Measurements from ENCODE around the gene CALHM5. TPM values are rescaled to one million over a fixed set of nuclear protein-coding genes. Genes with fewer than 3 reads are reported as not detected.

Gene CALHM5
- total RNA-seq, 1 experiment from 2014 or later, result under 0.01 TPM

DNA sequence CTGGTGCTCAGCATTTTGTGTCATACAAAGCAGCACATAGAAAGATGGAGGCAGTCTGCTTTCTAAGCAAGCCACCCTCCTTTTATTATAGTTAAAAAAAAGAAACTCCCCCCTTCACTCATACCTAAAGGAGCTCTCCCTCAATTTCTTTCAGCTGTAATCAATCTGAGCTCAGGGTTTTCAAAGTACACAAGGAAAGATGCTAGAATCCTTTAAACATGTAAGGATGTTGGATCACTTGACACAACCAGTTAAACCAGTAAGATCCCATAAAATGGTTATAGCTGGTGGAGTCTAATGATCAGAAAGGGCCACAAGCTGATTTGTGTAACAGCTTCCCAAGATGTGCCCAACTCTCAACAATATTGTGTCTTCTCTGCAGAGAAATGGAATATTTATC is 42.0 kb downstream of the CALHM5 start, which contains the start of gene CALHM4:
TSS of gene CALHM4 (plus strand) at position 301 of the 400 bp plus-strand sequence. CDS start at position 344, 43 bp downstream.
- H3K36me3 ChIP-seq (replicated peaks; ENCODE audit: control insufficient read depth, insufficient read depth, low read length), result no peaks in the 10 kb centered on the region
- H3K27me3 ChIP-seq (ENCODE audit: control insufficient read depth, insufficient read depth, low read length), result no peaks in the 10 kb centered on the region
- DNase-seq, result no peak
- no peak within 1 kb of the TSS for H3K4me3 ChIP-seq (ENCODE audit: insufficient read depth, low read depth, low read length)

DNA sequence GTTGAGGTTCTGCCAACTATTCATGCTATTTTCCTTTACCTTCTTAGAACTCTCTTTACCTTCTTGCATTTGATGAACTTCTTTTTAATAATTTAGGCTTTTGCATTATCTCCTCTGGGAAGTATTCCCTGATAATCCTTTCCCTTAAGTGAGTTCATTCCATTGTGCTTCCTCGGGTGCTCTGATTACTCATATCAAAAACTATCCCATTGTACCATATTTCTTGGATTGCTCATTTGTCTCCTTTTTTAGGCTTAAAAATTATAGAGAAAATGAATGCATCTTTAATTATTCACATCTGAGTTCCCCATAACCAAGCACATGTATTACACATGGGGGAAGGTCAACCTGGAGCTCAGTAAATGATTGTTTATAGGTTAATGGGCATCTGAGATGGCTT is 44.6 kb downstream of the CALHM5 start:
- Histone ChIP-seq H3K4me3 (ENCODE audit: insufficient read depth, low read depth, low read length) (no peak overlapping the region), H3K27me3 (ENCODE audit: control insufficient read depth, insufficient read depth, low read length) (no peaks in the 10 kb centered on the region), H3K36me3 (replicated peaks; ENCODE audit: control insufficient read depth, insufficient read depth, low read length) (no peaks in the 10 kb centered on the region)
- DNase-seq, result no peak

DNA sequence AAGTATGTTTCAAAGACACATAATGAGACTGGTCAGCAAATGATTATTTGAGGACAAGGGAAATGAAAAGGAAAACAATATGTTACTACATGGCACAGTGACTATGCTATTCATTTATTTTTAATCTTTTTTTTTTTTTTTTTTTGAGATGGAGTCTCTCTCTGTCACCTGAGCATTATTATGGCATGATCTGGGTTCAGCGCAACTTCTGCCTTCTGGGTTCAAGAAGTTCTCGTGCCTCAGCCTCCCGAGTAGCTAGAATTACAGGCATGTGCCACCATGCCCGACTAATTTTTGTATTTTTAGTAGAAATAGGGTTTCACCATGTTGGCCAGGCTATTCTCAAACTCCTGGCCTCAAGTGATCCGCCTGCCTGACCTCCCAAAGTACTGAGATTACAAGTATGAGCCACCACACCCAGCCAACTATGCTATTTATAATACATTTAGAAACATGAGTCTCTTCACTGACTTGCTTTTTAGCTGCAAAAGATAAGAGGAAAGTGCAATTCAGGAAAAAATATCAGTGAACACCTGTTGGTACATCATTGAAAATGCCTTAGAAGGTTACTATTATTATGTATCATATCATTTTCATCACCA is 45.5 kb downstream of the CALHM5 start:
- no peaks in the 10 kb centered on the region for H3K36me3 ChIP-seq (replicated peaks; ENCODE audit: control insufficient read depth, insufficient read depth, low read length)
- DNase-seq, result no peak

GRCh38 chr6:116557893-116558292 is 46.5 kb downstream of the CALHM5 start:
- Histone ChIP-seq H3K4me3 (ENCODE audit: insufficient read depth, low read depth, low read length) (no peak overlapping the region), H3K27me3 (ENCODE audit: control insufficient read depth, insufficient read depth, low read length) (no peaks in the 10 kb centered on the region), H3K36me3 (replicated peaks; ENCODE audit: control insufficient read depth, insufficient read depth, low read length) (no peaks in the 10 kb centered on the region)
- DNase-seq, result no peak

More for the DNA sequence above, 45.5 kb downstream of the CALHM5 start:
- Histone ChIP-seq H3K27me3 (ENCODE audit: control insufficient read depth, insufficient read depth, low read length) (no peaks in the 10 kb centered on the region), H3K4me3 (ENCODE audit: insufficient read depth, low read depth, low read length) (no peak overlapping the region)

DNA sequence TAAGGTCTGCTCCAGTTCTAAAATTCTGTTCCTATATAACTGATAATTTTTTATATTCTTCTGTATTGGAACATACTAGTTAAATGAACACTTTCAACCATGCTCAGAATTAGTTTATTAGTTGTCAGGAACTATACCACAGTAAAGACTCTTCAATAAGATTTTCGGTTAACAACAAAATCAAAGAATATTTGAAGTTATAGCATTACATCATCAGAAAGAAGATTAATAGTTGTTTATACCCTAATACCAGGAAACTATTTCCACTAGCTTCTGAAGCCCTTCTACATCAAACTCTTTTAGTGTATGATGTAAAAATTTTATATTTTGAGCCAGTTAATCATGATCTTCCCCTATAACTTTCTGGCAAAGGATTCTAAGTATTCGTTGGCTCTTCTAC is 48.7 kb downstream of the CALHM5 start:
- no peak overlapping the region for H3K4me3 ChIP-seq (ENCODE audit: insufficient read depth, low read depth, low read length)
- no peak for DNase-seq
- no peaks in the 10 kb centered on the region for H3K36me3 ChIP-seq (replicated peaks; ENCODE audit: control insufficient read depth, insufficient read depth, low read length)
- H3K27me3 ChIP-seq (ENCODE audit: control insufficient read depth, insufficient read depth, low read length), result no peaks in the 10 kb centered on the region

- Histone ChIP-seq H3K27me3 (ENCODE audit: control insufficient read depth, insufficient read depth, low read length) (no peaks in the 10 kb centered on the region), H3K36me3 (replicated peaks; ENCODE audit: control insufficient read depth, insufficient read depth, low read length) (no peaks in the 10 kb centered on the region), H3K4me3 (ENCODE audit: insufficient read depth, low read depth, low read length) (no peak overlapping the region)
- peak; percentile 63 for DNase-seq
These were observed 50.1 kb downstream of the CALHM5 start for GRCh38 chr6:116561377-116562018.

DNA sequence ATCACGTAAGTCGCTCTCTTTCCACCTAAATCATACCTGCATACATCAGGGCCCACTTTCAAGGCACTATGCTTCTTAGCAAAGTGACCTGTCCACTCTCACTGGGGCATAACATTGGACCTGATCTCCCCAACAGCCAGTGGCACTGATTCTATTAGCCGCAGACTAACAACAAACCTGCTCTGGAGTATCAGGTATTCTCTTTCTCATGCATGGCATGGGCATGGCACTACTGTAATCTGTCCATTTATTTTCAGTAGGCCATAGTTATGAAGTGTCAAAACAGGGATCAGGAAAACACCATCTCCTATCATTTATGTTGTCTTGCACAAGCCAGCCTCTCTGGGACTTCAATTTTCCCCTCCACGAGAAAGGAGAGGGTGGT is 50.6 kb downstream of the CALHM5 start:
- no peak overlapping the region for H3K4me3 ChIP-seq (ENCODE audit: insufficient read depth, low read depth, low read length)
- no peaks in the 10 kb centered on the region for H3K27me3 ChIP-seq (ENCODE audit: control insufficient read depth, insufficient read depth, low read length)
- no peak for DNase-seq

GRCh38 chr6:116562614-116563013 is 51.2 kb downstream of the CALHM5 start:
- no peak overlapping the region for H3K4me3 ChIP-seq (ENCODE audit: insufficient read depth, low read depth, low read length)
- no peaks in the 10 kb centered on the region for H3K36me3 ChIP-seq (replicated peaks; ENCODE audit: control insufficient read depth, insufficient read depth, low read length)
- DNase-seq, result no peak
- no peaks in the 10 kb centered on the region for H3K27me3 ChIP-seq (ENCODE audit: control insufficient read depth, insufficient read depth, low read length)

More for the DNA sequence above, 50.6 kb downstream of the CALHM5 start:
- H3K36me3 ChIP-seq (replicated peaks; ENCODE audit: control insufficient read depth, insufficient read depth, low read length), result no peaks in the 10 kb centered on the region

DNA sequence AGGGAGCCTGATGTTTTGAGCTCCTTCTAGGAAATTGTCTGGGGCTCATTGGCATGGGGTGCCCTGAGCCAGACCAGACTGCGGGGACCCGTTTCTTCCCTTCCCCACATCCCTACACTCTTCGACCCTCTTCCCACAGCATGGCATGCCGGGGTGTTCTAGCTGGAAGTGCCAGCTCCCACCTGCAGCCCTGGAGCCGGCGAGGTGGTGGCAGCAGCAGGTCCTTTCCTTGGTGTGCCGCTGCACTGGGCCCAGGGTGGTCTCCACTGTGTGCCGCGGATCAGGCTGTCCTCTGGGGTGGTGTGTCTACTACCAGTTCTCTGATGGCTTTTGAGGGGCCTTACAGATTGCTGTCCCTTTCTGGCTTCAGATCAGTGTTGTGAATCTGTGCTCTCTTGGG is 52.4 kb downstream of the CALHM5 start:
- Histone ChIP-seq H3K27me3 (ENCODE audit: control insufficient read depth, insufficient read depth, low read length) (no peaks in the 10 kb centered on the region; the same call in 1 of the 2 replicates), H3K4me3 (ENCODE audit: insufficient read depth, low read depth, low read length) (no peak overlapping the region)
- DNase-seq, result peak; percentile 19

DNA sequence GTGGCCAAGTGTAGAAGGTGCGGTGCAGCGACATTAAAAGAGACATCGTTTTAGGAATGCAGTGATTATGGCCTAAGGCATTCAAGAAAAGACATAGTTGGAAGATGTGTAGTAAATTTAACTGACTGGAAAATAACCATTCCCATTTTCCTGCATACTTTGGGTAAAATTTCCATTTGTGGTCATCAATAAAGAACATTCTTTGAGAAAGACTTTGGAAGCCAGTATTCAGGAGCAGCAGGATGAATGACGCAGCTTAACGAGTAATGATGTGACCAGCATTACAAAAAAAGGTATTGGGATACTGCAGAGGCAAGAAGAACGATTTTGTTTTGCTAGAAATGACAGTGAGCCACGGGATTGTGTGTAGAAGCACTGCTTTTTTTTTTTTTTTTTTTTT is 52.9 kb downstream of the CALHM5 start:
- DNase-seq, result no peak
- Histone ChIP-seq H3K4me3 (ENCODE audit: insufficient read depth, low read depth, low read length) (no peak overlapping the region), H3K36me3 (replicated peaks; ENCODE audit: control insufficient read depth, insufficient read depth, low read length) (no peaks in the 10 kb centered on the region), H3K27me3 (ENCODE audit: control insufficient read depth, insufficient read depth, low read length) (no peaks in the 10 kb centered on the region; the same call in 1 of the 2 replicates)

More for the DNA sequence above, 52.4 kb downstream of the CALHM5 start:
- H3K36me3 ChIP-seq (replicated peaks; ENCODE audit: control insufficient read depth, insufficient read depth, low read length), result no peaks in the 10 kb centered on the region

DNA sequence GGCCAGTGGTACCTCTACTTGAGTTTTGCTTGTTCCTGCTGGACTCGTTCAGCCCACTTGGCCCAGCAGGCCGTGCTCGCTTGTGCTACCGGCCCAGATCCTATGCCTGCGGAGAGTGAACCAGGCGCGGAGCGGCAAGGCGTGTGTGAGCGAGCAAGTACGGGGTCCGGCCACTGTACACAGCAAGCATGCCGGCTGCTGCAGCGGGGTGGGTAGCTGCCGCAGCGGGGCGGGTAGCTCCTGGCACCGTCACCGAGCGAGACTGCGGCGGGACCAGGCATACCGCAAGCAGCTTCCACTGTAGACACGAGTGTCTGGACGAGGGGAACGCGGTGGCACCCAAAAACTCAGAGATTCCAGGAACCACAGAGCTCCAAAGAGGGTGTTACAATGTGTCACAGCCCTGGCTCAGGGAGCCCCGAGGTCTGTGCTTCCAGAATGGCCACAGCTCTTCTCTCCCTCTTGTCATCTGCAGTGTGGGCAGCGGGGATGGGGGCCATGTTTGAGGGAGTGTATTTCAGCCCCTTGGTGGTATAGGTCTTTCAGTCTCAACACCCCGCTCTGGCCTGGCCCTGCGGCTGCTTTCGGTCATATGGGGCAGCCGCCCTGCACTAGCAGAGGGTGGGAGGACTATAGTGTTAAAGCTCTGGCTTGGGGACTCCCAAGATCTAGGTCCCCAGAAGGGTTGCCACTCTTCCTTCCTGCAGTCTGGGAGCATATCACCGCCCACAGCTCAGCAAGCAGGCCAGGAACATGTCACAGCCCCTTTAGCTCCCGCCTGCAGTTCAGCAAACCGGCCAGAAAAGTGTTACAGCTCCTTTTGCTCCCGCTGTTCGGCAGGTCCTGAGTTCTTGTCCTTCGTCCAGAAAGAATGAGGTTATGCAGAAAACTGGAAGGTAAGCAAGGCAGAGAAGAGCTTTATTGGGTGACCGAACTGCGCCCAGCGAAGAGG is 53.8 kb downstream of the CALHM5 start:
- Histone ChIP-seq H3K27me3 (ENCODE audit: control insufficient read depth, insufficient read depth, low read length) (no peaks in the 10 kb centered on the region; the same call in 1 of the 2 replicates), H3K4me3 (ENCODE audit: insufficient read depth, low read depth, low read length) (no peak overlapping the region), H3K36me3 (replicated peaks; ENCODE audit: control insufficient read depth, insufficient read depth, low read length) (no peaks in the 10 kb centered on the region)
- DNase-seq, result peak; percentile 18

GRCh38 chr6:116568111-116568510 is 56.7 kb downstream of the CALHM5 start:
- no peak for DNase-seq
- Histone ChIP-seq H3K4me3 (ENCODE audit: insufficient read depth, low read depth, low read length) (no peak overlapping the region), H3K36me3 (replicated peaks; ENCODE audit: control insufficient read depth, insufficient read depth, low read length) (no peaks in the 10 kb centered on the region), H3K27me3 (ENCODE audit: control insufficient read depth, insufficient read depth, low read length) (no peaks in the 10 kb centered on the region; the same call in 1 of the 2 replicates)

- no peaks in the 10 kb centered on the region for H3K36me3 ChIP-seq (replicated peaks; ENCODE audit: control insufficient read depth, insufficient read depth, low read length)
- H3K4me3 ChIP-seq (ENCODE audit: insufficient read depth, low read depth, low read length), result no peak overlapping the region
- no peak for DNase-seq
- H3K27me3 ChIP-seq (ENCODE audit: control insufficient read depth, insufficient read depth, low read length), result no peaks in the 10 kb centered on the region; the same call in 1 of the 2 replicates
These were observed 57.6 kb downstream of the CALHM5 start for GRCh38 chr6:116568821-116569755.

Data from H7 (cell line).